ENCODE data around the gene ATP9A.
"Not testable (repeated sequence)": the region's sequence is repeated elsewhere in the genome, so short reads cannot be mapped to it uniquely, and the experiment has no call there.

Gene ATP9A

GRCh38 chr20:51750770-51751388 lies 17.3 kb downstream of the ATP9A start:
- DNase-seq (ENCODE audit: low read depth) = no peak

- DNase-seq (ENCODE audit: low read depth) = no peak
These were observed 18.0 kb downstream of the ATP9A start for GRCh38 chr20:51750037-51750769.

- DNase-seq (ENCODE audit: low read depth) = no peak
These were observed 18.5 kb downstream of the ATP9A start for GRCh38 chr20:51749674-51750036.

GRCh38 chr20:51747182-51747911 lies 20.8 kb downstream of the ATP9A start:
- no peak for DNase-seq (ENCODE audit: low read depth)

- no peak for DNase-seq (ENCODE audit: low read depth)
These were observed 22.4 kb downstream of the ATP9A start for GRCh38 chr20:51745804-51746203.

GRCh38 chr20:51740838-51741237 lies 27.4 kb downstream of the ATP9A start:
- no peak for DNase-seq (ENCODE audit: low read depth)

- DNase-seq (ENCODE audit: low read depth) = not testable (repeated sequence)
These were observed 27.9 kb downstream of the ATP9A start for GRCh38 chr20:51740308-51740707.

GRCh38 chr20:51739722-51740249 lies 28.4 kb downstream of the ATP9A start:
- no peak for DNase-seq (ENCODE audit: low read depth)

- no peak for DNase-seq (ENCODE audit: low read depth)
These were observed 29.2 kb downstream of the ATP9A start for GRCh38 chr20:51738877-51739447.

GRCh38 chr20:51738261-51738660 lies 29.9 kb downstream of the ATP9A start:
- not testable (repeated sequence) for DNase-seq (ENCODE audit: low read depth)

- no peak for DNase-seq (ENCODE audit: low read depth)
These were observed 31.2 kb downstream of the ATP9A start for GRCh38 chr20:51736947-51737346.

GRCh38 chr20:51735728-51736600 lies 32.2 kb downstream of the ATP9A start:
- DNase-seq (ENCODE audit: low read depth) = no peak

GRCh38 chr20:51734876-51735720 lies 33.1 kb downstream of the ATP9A start:
- DNase-seq (ENCODE audit: low read depth) = no peak

- DNase-seq (ENCODE audit: low read depth) = no peak
These were observed 35.1 kb downstream of the ATP9A start for GRCh38 chr20:51733070-51733469.

- no peak for DNase-seq (ENCODE audit: low read depth)
These were observed 35.9 kb downstream of the ATP9A start for GRCh38 chr20:51732096-51732791.

- DNase-seq (ENCODE audit: low read depth) = no peak
These were observed 36.5 kb downstream of the ATP9A start for GRCh38 chr20:51731731-51732095.

GRCh38 chr20:51729771-51730170 lies 38.4 kb downstream of the ATP9A start:
- DNase-seq (ENCODE audit: low read depth) = no peak

- DNase-seq (ENCODE audit: low read depth) = no peak
These were observed 39.5 kb downstream of the ATP9A start for GRCh38 chr20:51728737-51729136.

GRCh38 chr20:51727872-51728271 lies 40.3 kb downstream of the ATP9A start:
- DNase-seq (ENCODE audit: low read depth) = no peak

GRCh38 chr20:51725584-51726176 lies 42.5 kb downstream of the ATP9A start:
- no peak for DNase-seq (ENCODE audit: low read depth)
